ENCODE data around the gene IL13RA1. TPM values are rescaled to one million over a fixed set of nuclear protein-coding genes. Genes with fewer than 3 reads are reported as not detected.

IL13RA1 gene
- total RNA-seq, 1 experiment from 2014 or later = 106 TPM

- ChIA-PET POLR2A (ENCODE audit: unreplicated experiment) (no interaction called here), CTCF (interaction anchor here (0.6 kb wide), 1 partner anchor 58 kb away, joined by 4 read pairs; no protein-coding TSS in a partner anchor)
- Histone ChIP-seq H3K36me3 (ENCODE audit: low read depth) (peaks cover 8% of the 10 kb centered on the region; the same call in 1 of the 2 replicates), H3K27me3 (ENCODE audit: insufficient read depth, low read depth) (no peaks in the 10 kb centered on the region), H3K9me2 (ENCODE audit: insufficient read depth) (no peaks in the 10 kb centered on the region), H3K4me3 (no peak overlapping the region), H3K9me3 (ENCODE audit: insufficient read depth, low read depth) (peaks cover 5% of the 10 kb centered on the region; the same call in 1 of the 2 replicates), H3F3A (ENCODE audit: insufficient read depth, low read depth) (peaks cover 14% of the 10 kb centered on the region), H3K4me2 (no peak overlapping the region), H3K27ac (no peak overlapping the region), H4K20me1 (ENCODE audit: insufficient read depth) (no peaks in the 10 kb centered on the region), H3K79me2 (ENCODE audit: low read depth) (peaks cover 43% of the 10 kb centered on the region), H2AFZ (no peak overlapping the region), H3K4me1 (replicated peaks; ENCODE audit: insufficient read depth) (peaks cover 14% of the 10 kb centered on the region)
- TF ChIP-seq CTCF (conservative IDR thresholded peaks at IDR 0.05) = no peak
- TF ChIP-seq EZH2 (IDR thresholded peaks at IDR 0.05; ENCODE audit: low read depth) = no peak
- DNase-seq = no peak
- intact Hi-C loops (cut with micrococcal nuclease; ENCODE audit: unreplicated experiment) = no loop called here
- BruUV-seq (replicated peaks) = no TSS peak
Observed at GRCh38 chrX:118742176-118742575, 14.8 kb downstream of the IL13RA1 start.

DNA sequence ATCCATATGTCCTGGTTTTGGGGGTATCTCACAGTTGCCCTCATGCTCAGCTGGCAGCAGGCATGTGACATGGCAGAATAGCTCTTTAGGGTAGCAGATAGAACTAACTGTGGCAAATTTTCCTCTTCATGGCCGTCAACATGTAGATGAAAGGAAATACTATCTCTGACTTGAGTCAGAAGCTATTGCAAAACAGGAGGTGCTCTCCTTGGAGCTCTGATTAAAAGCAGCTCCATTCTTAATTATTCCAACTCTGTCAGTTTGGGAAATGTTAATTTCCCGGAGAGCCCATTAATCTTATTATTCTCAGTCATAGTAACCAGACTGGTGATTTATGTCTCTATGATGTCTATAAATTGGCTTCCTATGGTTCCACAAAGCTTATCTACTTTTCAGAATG is 18.2 kb downstream of the IL13RA1 start:
- no peak overlapping the region for H2AFZ ChIP-seq
- no peak overlapping the region for H3K27ac ChIP-seq
- no peak overlapping the region for H3K4me2 ChIP-seq
- H3K9me2 ChIP-seq (ENCODE audit: insufficient read depth) = no peaks in the 10 kb centered on the region
- intact Hi-C loops (cut with micrococcal nuclease; ENCODE audit: unreplicated experiment) = no loop called here
- H3K27me3 ChIP-seq (ENCODE audit: insufficient read depth, low read depth) = no peaks in the 10 kb centered on the region
- ChIA-PET POLR2A (ENCODE audit: unreplicated experiment) (no interaction called here), CTCF (no interaction called here)
- H4K20me1 ChIP-seq (ENCODE audit: insufficient read depth) = no peaks in the 10 kb centered on the region
- no peak for DNase-seq
- peaks cover 22% of the 10 kb centered on the region; the same call in 1 of the 2 replicates for H3K79me2 ChIP-seq (ENCODE audit: low read depth)
- peaks cover 10% of the 10 kb centered on the region for H3K36me3 ChIP-seq (ENCODE audit: low read depth)
- H3K4me1 ChIP-seq (replicated peaks; ENCODE audit: insufficient read depth) = peaks cover 12% of the 10 kb centered on the region
- no peaks in the 10 kb centered on the region for H3K9me3 ChIP-seq (ENCODE audit: insufficient read depth, low read depth)
- H3F3A ChIP-seq (ENCODE audit: insufficient read depth, low read depth) = peaks cover 14% of the 10 kb centered on the region
- no peak for TF ChIP-seq EZH2 (IDR thresholded peaks at IDR 0.05; ENCODE audit: low read depth)
- no peak for TF ChIP-seq CTCF (conservative IDR thresholded peaks at IDR 0.05)
- H3K4me3 ChIP-seq = no peak overlapping the region
- BruUV-seq (replicated peaks) = no TSS peak

DNA sequence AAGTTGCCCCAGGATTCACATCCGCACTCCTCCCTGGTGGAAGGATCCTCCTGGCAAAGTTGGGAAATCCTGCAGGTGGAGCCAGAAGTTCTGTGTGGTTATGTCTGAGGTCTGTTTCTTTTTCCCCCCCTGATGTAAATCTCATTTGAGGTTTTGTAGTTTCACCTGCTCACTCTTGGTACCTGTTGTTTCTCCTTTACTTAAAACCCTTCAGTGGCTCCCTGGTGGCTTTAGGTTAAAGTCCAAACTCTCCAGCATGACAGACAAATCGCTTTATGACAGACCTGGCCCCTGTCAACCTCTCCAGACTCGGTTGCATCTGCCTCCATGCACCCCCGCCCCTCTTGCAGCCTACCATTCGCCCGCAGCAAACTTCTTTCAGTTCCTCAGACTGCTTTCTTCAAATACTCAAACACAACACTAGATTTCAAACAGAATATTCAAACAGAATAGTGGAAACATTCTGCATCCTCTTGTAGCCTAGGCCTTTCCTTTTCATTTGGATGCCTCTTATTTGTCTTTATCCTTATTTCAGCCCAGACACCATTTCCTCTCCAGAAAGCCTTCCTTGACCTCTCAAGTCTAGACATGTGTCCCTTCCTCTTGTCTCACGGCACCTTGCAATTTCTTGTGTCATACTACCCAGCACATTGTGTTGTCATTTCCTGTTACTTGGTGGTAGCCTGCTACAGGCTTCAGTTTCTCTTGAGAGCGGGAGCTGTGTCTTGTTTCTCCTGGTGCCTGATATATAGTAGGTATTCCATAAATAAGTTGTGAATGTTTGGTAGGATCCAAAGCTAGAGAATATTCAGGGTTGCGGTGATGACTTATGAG is 24.8 kb downstream of the IL13RA1 start:
- TF ChIP-seq CTCF (conservative IDR thresholded peaks at IDR 0.05) = no peak
- TF ChIP-seq EZH2 (IDR thresholded peaks at IDR 0.05; ENCODE audit: low read depth) = no peak
- Histone ChIP-seq H3K4me2 (no peak overlapping the region), H3K27me3 (ENCODE audit: insufficient read depth, low read depth) (no peaks in the 10 kb centered on the region), H3K36me3 (ENCODE audit: low read depth) (peaks cover 11% of the 10 kb centered on the region), H3F3A (ENCODE audit: insufficient read depth, low read depth) (no peaks in the 10 kb centered on the region), H3K4me3 (no peak overlapping the region), H3K27ac (no peak overlapping the region), H3K9me3 (ENCODE audit: insufficient read depth, low read depth) (no peaks in the 10 kb centered on the region), H4K20me1 (ENCODE audit: insufficient read depth) (no peaks in the 10 kb centered on the region; the same call in 1 of the 2 replicates), H2AFZ (no peak overlapping the region), H3K4me1 (replicated peaks; ENCODE audit: insufficient read depth) (no peaks in the 10 kb centered on the region), H3K9me2 (ENCODE audit: insufficient read depth) (no peaks in the 10 kb centered on the region), H3K79me2 (ENCODE audit: low read depth) (no peaks in the 10 kb centered on the region)
- POLR2A ChIA-PET (ENCODE audit: unreplicated experiment) = no interaction called here
- DNase-seq = no peak
- CTCF ChIA-PET = interaction anchor here (0.6 kb wide), 1 partner anchor 25 kb away, joined by 3 read pairs; the partner anchor contains the start of gene IL13RA1
- intact Hi-C loops (cut with micrococcal nuclease; ENCODE audit: unreplicated experiment) = no loop called here
- BruUV-seq (replicated peaks) = no TSS peak

Measured in PC-9 (cell line).